Vagina (tissue), 2 donors: ENCODE results near the gene DCUN1D3.

ENCODE experiments used
- POLR2A ChIP-seq, 2 donors: fragments of 450-650 bp; IDR thresholded peaks; one replicate each; pipeline ENCODE4 v1.6.1; 2017; ENCODE audit warnings: antibody characterized with exemption in 2 of 2, mild to moderate bottlenecking in 2 of 2, moderate library complexity in 2 of 2
- POLR2AphosphoS5 ChIP-seq, 2 donors: sonication (generic); formaldehyde crosslinking; IDR thresholded peaks; one replicate each; pipeline ENCODE4 v1.9.0; 2017; ENCODE audit warnings: antibody characterized with exemption in 2 of 2, mild to moderate bottlenecking in 2 of 2, low read depth in 1 of 2; ENCODE audit not compliant: insufficient read depth in 1 of 2
- TF ChIP-seq, protein P1 (sequence below), 3 experiments: fragments of 450-650 bp in 2 of 3; fragments of 200-600 bp in 1 of 3; sonication (generic) in 1 of 3; IDR thresholded peaks; one replicate each; pipeline ENCODE4 v1.5.1; 2017 to 2019; ENCODE audit warnings: antibody characterized with exemption in 3 of 3, mild to moderate bottlenecking in 2 of 3, moderate library complexity in 2 of 3

DNA sequence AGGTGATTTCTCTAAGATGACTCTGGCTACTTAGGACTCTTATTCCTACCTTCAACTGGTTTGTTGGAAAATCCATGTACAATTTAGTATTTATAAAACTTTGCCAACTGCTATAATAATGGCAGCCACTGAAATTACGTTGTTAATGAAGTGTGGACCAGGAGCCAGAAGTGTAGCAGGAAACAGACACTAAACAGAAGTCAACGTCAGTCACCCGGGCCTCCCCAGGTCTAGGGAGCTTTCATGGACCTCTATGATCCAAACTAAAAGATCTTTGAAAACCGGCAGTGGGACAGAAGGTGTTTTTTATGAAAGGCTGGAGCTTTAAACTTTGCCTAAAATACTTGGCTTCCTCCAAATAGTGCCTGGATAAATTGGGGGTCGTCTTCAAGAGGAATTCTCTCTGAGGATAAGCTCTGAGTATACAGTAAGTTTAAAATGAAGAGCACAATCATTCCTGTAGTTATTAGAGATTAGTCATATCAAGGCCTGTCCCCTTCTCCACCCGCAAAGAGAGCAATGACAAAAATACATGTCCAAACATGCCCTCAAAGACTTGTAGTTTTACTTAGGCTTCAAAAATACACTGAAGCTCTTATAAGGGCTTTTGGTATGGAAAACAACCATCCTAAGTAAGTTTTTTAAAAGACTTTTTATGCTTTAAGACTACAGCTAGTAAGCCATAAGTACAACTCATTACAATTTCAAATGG, 34.6 kb downstream of the DCUN1D3 start:
- TF ChIP-seq, protein P1, sequence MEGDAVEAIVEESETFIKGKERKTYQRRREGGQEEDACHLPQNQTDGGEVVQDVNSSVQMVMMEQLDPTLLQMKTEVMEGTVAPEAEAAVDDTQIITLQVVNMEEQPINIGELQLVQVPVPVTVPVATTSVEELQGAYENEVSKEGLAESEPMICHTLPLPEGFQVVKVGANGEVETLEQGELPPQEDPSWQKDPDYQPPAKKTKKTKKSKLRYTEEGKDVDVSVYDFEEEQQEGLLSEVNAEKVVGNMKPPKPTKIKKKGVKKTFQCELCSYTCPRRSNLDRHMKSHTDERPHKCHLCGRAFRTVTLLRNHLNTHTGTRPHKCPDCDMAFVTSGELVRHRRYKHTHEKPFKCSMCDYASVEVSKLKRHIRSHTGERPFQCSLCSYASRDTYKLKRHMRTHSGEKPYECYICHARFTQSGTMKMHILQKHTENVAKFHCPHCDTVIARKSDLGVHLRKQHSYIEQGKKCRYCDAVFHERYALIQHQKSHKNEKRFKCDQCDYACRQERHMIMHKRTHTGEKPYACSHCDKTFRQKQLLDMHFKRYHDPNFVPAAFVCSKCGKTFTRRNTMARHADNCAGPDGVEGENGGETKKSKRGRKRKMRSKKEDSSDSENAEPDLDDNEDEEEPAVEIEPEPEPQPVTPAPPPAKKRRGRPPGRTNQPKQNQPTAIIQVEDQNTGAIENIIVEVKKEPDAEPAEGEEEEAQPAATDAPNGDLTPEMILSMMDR (IDR thresholded peaks at IDR 0.05): no peak
- TF ChIP-seq POLR2AphosphoS5 (IDR thresholded peaks at IDR 0.05; ENCODE audit: insufficient read depth in 1 of 2, low read depth in 1 of 2): peak in 1 of 2 donors; percentile 47
- no peak for TF ChIP-seq POLR2A (IDR thresholded peaks at IDR 0.05)
